ENCODE data around the gene CORO1C. TPM values are rescaled to one million over a fixed set of nuclear protein-coding genes. Genes with fewer than 3 reads are reported as not detected.

CORO1C gene
- total RNA-seq, 1 experiment from 2014 or later, result 208 TPM

DNA sequence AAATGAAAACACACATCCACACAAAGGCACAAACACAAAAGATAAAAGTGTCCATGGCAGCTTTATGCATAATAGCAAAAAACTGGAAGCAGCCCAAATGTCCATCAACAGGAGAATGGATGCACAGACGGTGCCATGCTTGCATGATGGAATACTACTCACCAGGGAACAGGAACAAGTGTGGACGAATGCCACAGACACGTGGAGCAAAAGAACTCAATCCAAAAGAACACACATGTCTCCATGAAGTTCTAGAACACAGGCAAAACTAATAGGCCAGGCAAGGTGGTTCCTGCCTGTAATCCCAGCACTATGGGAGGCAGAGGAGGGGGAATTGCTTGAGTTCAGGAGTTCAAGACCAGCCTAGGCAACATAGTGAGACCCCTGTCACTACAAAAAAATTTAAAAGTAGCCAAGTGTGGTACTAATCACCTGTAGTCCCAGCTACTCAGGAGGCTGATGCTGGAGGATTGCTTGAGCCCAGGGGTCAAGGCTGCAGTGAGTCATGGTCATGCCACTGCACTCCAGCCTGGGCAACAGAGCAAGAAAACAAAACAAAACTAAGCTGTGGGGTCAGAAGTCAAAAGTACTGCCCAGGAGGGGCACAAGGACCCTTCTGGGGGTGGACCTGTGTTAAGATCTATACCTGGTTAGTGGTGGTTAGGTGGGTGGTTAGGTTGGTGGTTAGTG is 126.2 kb downstream of the CORO1C start:
- Histone ChIP-seq H3K4me1 (ENCODE audit: insufficient read depth, low read length, poor library complexity, severe bottlenecking) (peaks cover 7% of the 10 kb centered on the region), H3K9me3 (ENCODE audit: low read depth, low read length, poor library complexity, severe bottlenecking) (no peaks in the 10 kb centered on the region), H3K27ac (ENCODE audit: low read depth, low read length, poor library complexity, severe bottlenecking) (no peak overlapping the region), H3K36me3 (ENCODE audit: insufficient read depth, low read length, poor library complexity, severe bottlenecking) (no peaks in the 10 kb centered on the region), H3K27me3 (replicated peaks; ENCODE audit: insufficient read depth, low read depth, low read length, poor library complexity) (no peaks in the 10 kb centered on the region), H3K4me3 (ENCODE audit: low read depth, low read length, poor library complexity, severe bottlenecking) (no peak overlapping the region)
- no TSS peak for BruUV-seq (replicated peaks)
- TF ChIP-seq CTCF (conservative IDR thresholded peaks at IDR 0.05; ENCODE audit: low read depth, low read length), result no peak
- TF ChIP-seq EZH2 (IDR thresholded peaks at IDR 0.05; ENCODE audit: borderline replicate concordance, low read depth, low read length, poor library complexity, severe bottlenecking), result no peak
- intact Hi-C loops (cut with micrococcal nuclease; ENCODE audit: unreplicated experiment), result no loop called here
- POLR2A ChIA-PET (ENCODE audit: low non-redundant PET), result no interaction called here
- no peak for DNase-seq (ENCODE audit: low spot score)
- CTCF ChIA-PET, result no interaction called here

DNA sequence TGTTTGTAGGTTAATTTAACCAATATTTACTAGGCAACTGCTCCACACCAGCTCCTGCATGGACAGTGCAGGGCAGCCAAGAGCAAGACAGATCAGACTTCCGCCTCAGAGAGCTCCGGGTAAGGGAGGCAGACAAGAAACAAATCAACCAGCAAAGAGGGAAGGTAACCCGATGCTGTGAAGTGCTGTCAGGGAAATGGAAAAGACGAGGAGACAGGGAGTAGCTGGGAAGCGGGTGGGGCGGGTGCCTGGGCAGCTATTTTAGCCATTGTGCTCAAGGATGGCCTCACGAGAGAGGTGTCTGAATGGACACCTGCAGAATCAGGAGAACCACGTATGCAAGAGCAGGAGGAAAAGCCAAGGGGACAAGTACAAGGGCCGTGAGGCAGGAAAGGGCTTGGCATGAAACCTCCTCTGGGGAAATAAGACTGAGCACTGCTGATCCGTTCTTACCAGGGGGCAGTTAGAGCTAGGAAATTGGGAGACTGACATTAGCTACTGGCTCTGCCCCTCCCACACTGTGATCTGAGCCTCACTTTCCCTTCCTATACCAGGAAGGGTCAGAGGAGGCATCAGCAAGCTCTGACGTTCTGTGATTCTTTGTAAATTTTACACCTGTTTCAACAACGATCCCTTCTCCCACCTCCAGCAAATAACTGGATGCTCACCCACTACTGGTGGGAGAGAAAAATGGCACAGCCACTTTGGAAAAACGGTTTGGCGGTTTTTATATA is 126.9 kb downstream of the CORO1C start:
- POLR2A ChIA-PET (ENCODE audit: low non-redundant PET), result no interaction called here
- no peak overlapping the region for H3K4me3 ChIP-seq (ENCODE audit: low read depth, low read length, poor library complexity, severe bottlenecking)
- TF ChIP-seq EZH2 (IDR thresholded peaks at IDR 0.05; ENCODE audit: borderline replicate concordance, low read depth, low read length, poor library complexity, severe bottlenecking) (no peak), CTCF (conservative IDR thresholded peaks at IDR 0.05; ENCODE audit: low read depth, low read length) (no peak)
- BruUV-seq (replicated peaks), result no TSS peak
- DNase-seq (ENCODE audit: low spot score), result no peak
- intact Hi-C loops (cut with micrococcal nuclease; ENCODE audit: unreplicated experiment), result no loop called here
- CTCF ChIA-PET, result no interaction called here
- H3K4me1 ChIP-seq (ENCODE audit: insufficient read depth, low read length, poor library complexity, severe bottlenecking), result peaks cover under 1% of the 10 kb centered on the region
- no peaks in the 10 kb centered on the region for H3K27me3 ChIP-seq (replicated peaks; ENCODE audit: insufficient read depth, low read depth, low read length, poor library complexity)
- no peaks in the 10 kb centered on the region for H3K36me3 ChIP-seq (ENCODE audit: insufficient read depth, low read length, poor library complexity, severe bottlenecking)
- H3K27ac ChIP-seq (ENCODE audit: low read depth, low read length, poor library complexity, severe bottlenecking), result no peak overlapping the region
- H3K9me3 ChIP-seq (ENCODE audit: low read depth, low read length, poor library complexity, severe bottlenecking), result no peaks in the 10 kb centered on the region

DNA sequence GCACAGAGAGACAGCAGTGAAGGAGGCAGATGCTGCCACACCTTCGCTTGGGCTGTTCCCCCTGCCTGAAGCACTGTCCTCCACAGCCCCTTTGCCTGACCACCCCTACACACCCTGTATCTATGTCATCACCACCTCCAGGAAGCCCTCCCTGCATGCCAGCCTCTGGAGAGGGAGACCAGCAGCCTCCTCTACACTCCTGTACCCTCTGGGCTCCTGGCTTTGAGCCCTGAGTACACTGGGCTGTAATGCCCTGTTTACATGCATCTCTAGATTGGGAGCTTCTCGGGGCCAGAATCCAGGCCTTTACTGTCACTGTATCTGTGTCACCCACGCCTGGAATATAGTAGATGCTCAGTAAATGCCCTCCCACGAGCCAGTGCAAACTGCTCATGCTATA is 127.6 kb downstream of the CORO1C start:
- H3K9me3 ChIP-seq (ENCODE audit: low read depth, low read length, poor library complexity, severe bottlenecking), result no peaks in the 10 kb centered on the region
- no peak overlapping the region for H3K27ac ChIP-seq (ENCODE audit: low read depth, low read length, poor library complexity, severe bottlenecking)
- H3K36me3 ChIP-seq (ENCODE audit: insufficient read depth, low read length, poor library complexity, severe bottlenecking), result no peaks in the 10 kb centered on the region
- ChIA-PET POLR2A (ENCODE audit: low non-redundant PET) (no interaction called here), CTCF (no interaction called here)
- intact Hi-C loops (cut with micrococcal nuclease; ENCODE audit: unreplicated experiment), result no loop called here
- no peaks in the 10 kb centered on the region for H3K4me1 ChIP-seq (ENCODE audit: insufficient read depth, low read length, poor library complexity, severe bottlenecking)
- TF ChIP-seq CTCF (conservative IDR thresholded peaks at IDR 0.05; ENCODE audit: low read depth, low read length) (no peak), EZH2 (IDR thresholded peaks at IDR 0.05; ENCODE audit: borderline replicate concordance, low read depth, low read length, poor library complexity, severe bottlenecking) (no peak)
- no peaks in the 10 kb centered on the region for H3K27me3 ChIP-seq (replicated peaks; ENCODE audit: insufficient read depth, low read depth, low read length, poor library complexity)
- no peak for DNase-seq (ENCODE audit: low spot score)
- BruUV-seq (replicated peaks), result no TSS peak
- H3K4me3 ChIP-seq (ENCODE audit: low read depth, low read length, poor library complexity, severe bottlenecking), result no peak overlapping the region
